ENCODE data around the gene CRIM1. TPM values are rescaled to one million over a fixed set of nuclear protein-coding genes. Genes with fewer than 3 reads are reported as not detected.
"Not testable (repeated sequence)": the region's sequence is repeated elsewhere in the genome, so short reads cannot be mapped to it uniquely, and the experiment has no call there.

The CRIM1 gene
- total RNA-seq (2021) (35.3 and 46.5 TPM in 2 replicates), Bru-seq, nascent RNA (percentile 87 among the genes with signal in this experiment), BruChase-seq, experiment 1, labeled RNA remaining after a 2-hour chase (percentile 76 among the genes with signal in this experiment), BruChase-seq, experiment 2, labeled RNA remaining after a 6-hour chase (percentile 72 among the genes with signal in this experiment)
- long read RNA-seq, full-length matches to known transcripts: 4 of 18 reads
- long read RNA-seq, partial matches to known transcripts: 2 of 18 reads
- long read RNA-seq, other reads (novel, unspliced or antisense): 12 of 18 reads

GRCh38 chr2:36355151-36355889 lies at the start of gene CRIM1:
CRIM1 (plus strand) TSS chr2:36355778; CDS start chr2:36356293, 515 bp downstream.
- DNase-seq (ENCODE audit: low spot score): peak; percentile 91
- H3K36me3 ChIP-seq (ENCODE audit: insufficient read depth, low read length, poor library complexity, severe bottlenecking): no peaks in the 10 kb centered on the region
- ChIA-PET POLR2A (ENCODE audit: low non-redundant PET) (interaction anchor here (0.6 kb wide), 1 partner anchor 85 kb away, joined by 15 read pairs; no protein-coding TSS in a partner anchor), CTCF (interaction anchor here (1.2 to 3.2 kb wide), 2 partner anchors 105 to 309 kb away, joined by 4 to 8 read pairs; no protein-coding TSS in a partner anchor)
- intact Hi-C loops (cut with micrococcal nuclease; ENCODE audit: unreplicated experiment): loop anchor here (5.0 kb wide), 1 partner anchor 62 kb away; no protein-coding TSS in a partner anchor
- peaks cover 29% of the 10 kb centered on the region for H3K4me1 ChIP-seq (ENCODE audit: insufficient read depth, low read length, poor library complexity, severe bottlenecking)
- TF ChIP-seq EZH2 (IDR thresholded peaks at IDR 0.05; ENCODE audit: borderline replicate concordance, low read depth, low read length, poor library complexity, severe bottlenecking): no peak
- TF ChIP-seq, protein P1, sequence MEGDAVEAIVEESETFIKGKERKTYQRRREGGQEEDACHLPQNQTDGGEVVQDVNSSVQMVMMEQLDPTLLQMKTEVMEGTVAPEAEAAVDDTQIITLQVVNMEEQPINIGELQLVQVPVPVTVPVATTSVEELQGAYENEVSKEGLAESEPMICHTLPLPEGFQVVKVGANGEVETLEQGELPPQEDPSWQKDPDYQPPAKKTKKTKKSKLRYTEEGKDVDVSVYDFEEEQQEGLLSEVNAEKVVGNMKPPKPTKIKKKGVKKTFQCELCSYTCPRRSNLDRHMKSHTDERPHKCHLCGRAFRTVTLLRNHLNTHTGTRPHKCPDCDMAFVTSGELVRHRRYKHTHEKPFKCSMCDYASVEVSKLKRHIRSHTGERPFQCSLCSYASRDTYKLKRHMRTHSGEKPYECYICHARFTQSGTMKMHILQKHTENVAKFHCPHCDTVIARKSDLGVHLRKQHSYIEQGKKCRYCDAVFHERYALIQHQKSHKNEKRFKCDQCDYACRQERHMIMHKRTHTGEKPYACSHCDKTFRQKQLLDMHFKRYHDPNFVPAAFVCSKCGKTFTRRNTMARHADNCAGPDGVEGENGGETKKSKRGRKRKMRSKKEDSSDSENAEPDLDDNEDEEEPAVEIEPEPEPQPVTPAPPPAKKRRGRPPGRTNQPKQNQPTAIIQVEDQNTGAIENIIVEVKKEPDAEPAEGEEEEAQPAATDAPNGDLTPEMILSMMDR (conservative IDR thresholded peaks at IDR 0.05; ENCODE audit: low read depth, low read length): no peak
- BruUV-seq (replicated peaks): no TSS peak
- H3K27ac ChIP-seq (ENCODE audit: low read depth, low read length, poor library complexity, severe bottlenecking): peak within 1 kb of the TSS; percentile 66
- H3K9me3 ChIP-seq (ENCODE audit: low read depth, low read length, poor library complexity, severe bottlenecking): no peaks in the 10 kb centered on the region
- peak within 1 kb of the TSS; percentile 83 for H3K4me3 ChIP-seq (ENCODE audit: low read depth, low read length, poor library complexity, severe bottlenecking)
- H3K27me3 ChIP-seq (replicated peaks; ENCODE audit: insufficient read depth, low read depth, low read length, poor library complexity): no peaks in the 10 kb centered on the region

DNA sequence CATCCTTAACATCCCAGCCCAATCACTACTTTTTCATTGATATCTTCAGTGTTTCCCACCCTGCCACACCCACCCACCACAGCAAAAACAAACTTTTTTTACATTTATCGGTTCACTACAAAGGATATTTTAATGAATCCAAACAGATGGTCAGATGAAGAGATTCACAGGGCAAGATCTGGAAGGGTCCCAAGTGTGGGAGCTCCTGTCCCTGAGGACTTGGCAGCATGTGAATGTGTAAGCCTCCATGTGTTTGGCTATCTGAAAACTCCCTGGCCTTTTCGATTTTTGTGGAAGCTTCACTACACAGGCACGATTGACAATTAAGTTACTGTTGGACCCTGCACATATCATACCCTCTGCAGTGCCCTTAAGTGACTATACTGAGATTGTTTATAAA lies 48.1 kb upstream of the CRIM1 start:
- BruUV-seq (replicated peaks): no TSS peak
- CTCF ChIA-PET: no interaction called here
- H3K27ac ChIP-seq (ENCODE audit: low read depth, low read length, poor library complexity, severe bottlenecking): no peak overlapping the region
- POLR2A ChIA-PET (ENCODE audit: low non-redundant PET): no interaction called here
- no peak for DNase-seq (ENCODE audit: low spot score)
- no peaks in the 10 kb centered on the region for H3K4me1 ChIP-seq (ENCODE audit: insufficient read depth, low read length, poor library complexity, severe bottlenecking)
- no peak overlapping the region for H3K4me3 ChIP-seq (ENCODE audit: low read depth, low read length, poor library complexity, severe bottlenecking)
- no peaks in the 10 kb centered on the region for H3K9me3 ChIP-seq (ENCODE audit: low read depth, low read length, poor library complexity, severe bottlenecking)
- no peak for TF ChIP-seq EZH2 (IDR thresholded peaks at IDR 0.05; ENCODE audit: borderline replicate concordance, low read depth, low read length, poor library complexity, severe bottlenecking)
- TF ChIP-seq, protein P1 (conservative IDR thresholded peaks at IDR 0.05; ENCODE audit: low read depth, low read length): no peak
- no peaks in the 10 kb centered on the region for H3K27me3 ChIP-seq (replicated peaks; ENCODE audit: insufficient read depth, low read depth, low read length, poor library complexity)
- no peaks in the 10 kb centered on the region for H3K36me3 ChIP-seq (ENCODE audit: insufficient read depth, low read length, poor library complexity, severe bottlenecking)
- intact Hi-C loops (cut with micrococcal nuclease; ENCODE audit: unreplicated experiment): no loop called here

DNA sequence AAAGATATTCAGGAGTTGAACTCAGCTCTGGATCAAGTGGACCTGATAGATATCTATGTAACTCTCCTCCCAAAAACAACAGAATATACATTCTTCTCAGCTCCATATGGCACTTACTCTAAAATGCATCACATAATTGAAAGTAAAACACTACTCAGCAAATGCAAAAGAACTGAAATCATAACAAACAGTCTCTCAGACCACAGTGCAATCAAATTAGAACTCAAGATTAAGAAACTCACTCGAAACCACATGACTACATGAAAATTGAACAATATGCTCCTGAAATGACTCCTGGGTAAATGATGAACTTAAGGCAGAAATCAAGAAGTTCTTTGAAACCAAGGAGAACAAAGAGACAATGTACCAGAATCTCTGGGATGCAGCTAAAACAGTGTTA lies 45.1 kb upstream of the CRIM1 start:
- POLR2A ChIA-PET (ENCODE audit: low non-redundant PET); H3K27ac ChIP-seq (ENCODE audit: low read depth, low read length, poor library complexity, severe bottlenecking); H3K4me1 ChIP-seq (ENCODE audit: insufficient read depth, low read length, poor library complexity, severe bottlenecking); BruUV-seq (replicated peaks); H3K36me3 ChIP-seq (ENCODE audit: insufficient read depth, low read length, poor library complexity, severe bottlenecking); H3K9me3 ChIP-seq (ENCODE audit: low read depth, low read length, poor library complexity, severe bottlenecking); intact Hi-C loops (cut with micrococcal nuclease; ENCODE audit: unreplicated experiment); H3K4me3 ChIP-seq (ENCODE audit: low read depth, low read length, poor library complexity, severe bottlenecking); CTCF ChIA-PET; H3K27me3 ChIP-seq (replicated peaks; ENCODE audit: insufficient read depth, low read depth, low read length, poor library complexity); DNase-seq (ENCODE audit: low spot score): not testable (repeated sequence)

All from A673 (cell line).